DOHH2 (cell line): ENCODE measurements around the gene NLE1.
"Not testable (repeated sequence)": the region's sequence is repeated elsewhere in the genome, so short reads cannot be mapped to it uniquely, and the experiment has no call there.

Experiments used
- H3F3A ChIP-seq: fragments of 200-600 bp; sonication (generic), shearing (Covaris generic); 2 replicates; pipeline ENCODE4 v1.6.0; 2016; ENCODE audit warnings: antibody characterized with exemption, mild to moderate bottlenecking; ENCODE audit not compliant: control insufficient read depth, insufficient read depth
- H3K27ac ChIP-seq: fragments of 200-600 bp; sonication (generic); 2 replicates; pipeline ENCODE4 v1.5.1; 2014; ENCODE audit warnings: low read depth, mild to moderate bottlenecking, low read length, moderate library complexity
- H3K27me3 ChIP-seq: fragments of 200-600 bp; sonication (generic); 2 replicates; pipeline ENCODE4 v1.6.1; 2014; ENCODE audit warnings: mild to moderate bottlenecking, low read length, mixed read lengths; ENCODE audit not compliant: control insufficient read depth
- H3K36me3 ChIP-seq: fragments of 200-600 bp; sonication (generic); 2 replicates; pipeline ENCODE4 v1.6.1; 2014; ENCODE audit warnings: mild to moderate bottlenecking, low read length, moderate library complexity, mixed read lengths; ENCODE audit not compliant: control insufficient read depth
- H3K4me1 ChIP-seq: fragments of 200-600 bp; sonication (generic); 2 replicates; pipeline ENCODE4 v1.6.1; 2014; ENCODE audit warnings: mild to moderate bottlenecking, low read length, mixed read lengths; ENCODE audit not compliant: control insufficient read depth
- H3K4me2 ChIP-seq: fragments of 200-600 bp; sonication (generic); 2 replicates; pipeline ENCODE4 v1.6.0; 2014; ENCODE audit warnings: mild to moderate bottlenecking, low read length, moderate library complexity
- H3K4me3 ChIP-seq: fragments of 200-600 bp; sonication (generic); 2 replicates; pipeline ENCODE4 v1.5.1; 2014; ENCODE audit warnings: mild to moderate bottlenecking, low read length, mixed read lengths
- H3K79me2 ChIP-seq: fragments of 200-600 bp; sonication (generic); 2 replicates; pipeline ENCODE4 v1.6.1; 2014; ENCODE audit warnings: mild to moderate bottlenecking, low read length, mixed read lengths; ENCODE audit not compliant: control insufficient read depth
- H3K9me2 ChIP-seq: fragments of 200-600 bp; sonication (generic); replicated peaks from 2 replicates; pipeline ENCODE4 v1.6.1; 2014; ENCODE audit warnings: mild to moderate bottlenecking, low read length, mixed read lengths; ENCODE audit not compliant: control insufficient read depth
- H3K9me3 ChIP-seq: fragments of 200-600 bp; sonication (generic); 2 replicates; pipeline ENCODE4 v1.6.1; 2014; ENCODE audit warnings: antibody characterized with exemption, low read length, mixed read lengths; ENCODE audit not compliant: control insufficient read depth, insufficient read depth
- H4K20me1 ChIP-seq: fragments of 200-600 bp; sonication (generic); 2 replicates; pipeline ENCODE4 v1.6.0; 2014; ENCODE audit warnings: low read depth, mild to moderate bottlenecking, antibody characterized with exemption, low read length, moderate library complexity; ENCODE audit not compliant: control insufficient read depth, insufficient read depth
- EZH2phosphoT487 ChIP-seq: fragments of 200-600 bp; sonication (generic); IDR thresholded peaks from 2 replicates; pipeline ENCODE4 v1.6.1; 2017; ENCODE audit warnings: borderline replicate concordance, mild to moderate bottlenecking, antibody characterized with exemption, low read length, moderate library complexity, mixed read lengths
- TF ChIP-seq, protein P1 (sequence below): fragments of 200-600 bp; sonication (generic); IDR thresholded peaks from one replicate; pipeline ENCODE4 v1.5.1; 2014; ENCODE audit warnings: antibody characterized with exemption, mild to moderate bottlenecking, low read depth, low read length; ENCODE audit not compliant: poor library complexity, severe bottlenecking

Gene NLE1

DNA sequence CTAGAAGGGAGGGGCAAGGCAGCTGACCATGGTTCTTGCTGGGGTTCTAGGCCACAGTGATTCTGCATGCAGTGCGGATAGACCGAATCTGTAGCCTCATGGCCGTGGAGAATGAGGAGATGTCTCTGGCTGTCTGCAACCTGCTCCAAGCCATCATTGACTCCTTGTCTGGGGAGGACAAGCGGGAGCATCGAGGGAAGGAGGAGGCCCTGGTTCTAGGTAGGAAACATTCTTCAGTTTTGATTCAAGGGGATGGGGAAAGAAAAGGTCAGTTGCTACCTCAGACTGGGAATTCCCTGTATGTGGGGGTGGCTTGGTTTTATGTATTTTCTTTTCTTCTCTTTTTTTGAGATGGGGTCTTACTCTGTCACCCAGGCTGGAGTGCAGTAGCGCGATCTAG, 13.1 kb upstream of the NLE1 start:
- peaks cover 3% of the 10 kb centered on the region; the same call in 1 of the 2 replicates for H3K4me1 ChIP-seq
- H3K27me3 ChIP-seq: peaks cover 15% of the 10 kb centered on the region
- H3K79me2 ChIP-seq: no peaks in the 10 kb centered on the region
- H3K4me3 ChIP-seq: no peak overlapping the region
- H3K9me3 ChIP-seq: no peaks in the 10 kb centered on the region
- no peaks in the 10 kb centered on the region for H3K9me2 ChIP-seq
- no peak overlapping the region for H3K27ac ChIP-seq
- H3K36me3 ChIP-seq: no peaks in the 10 kb centered on the region
- TF ChIP-seq EZH2phosphoT487: no peak
- TF ChIP-seq, protein P1, sequence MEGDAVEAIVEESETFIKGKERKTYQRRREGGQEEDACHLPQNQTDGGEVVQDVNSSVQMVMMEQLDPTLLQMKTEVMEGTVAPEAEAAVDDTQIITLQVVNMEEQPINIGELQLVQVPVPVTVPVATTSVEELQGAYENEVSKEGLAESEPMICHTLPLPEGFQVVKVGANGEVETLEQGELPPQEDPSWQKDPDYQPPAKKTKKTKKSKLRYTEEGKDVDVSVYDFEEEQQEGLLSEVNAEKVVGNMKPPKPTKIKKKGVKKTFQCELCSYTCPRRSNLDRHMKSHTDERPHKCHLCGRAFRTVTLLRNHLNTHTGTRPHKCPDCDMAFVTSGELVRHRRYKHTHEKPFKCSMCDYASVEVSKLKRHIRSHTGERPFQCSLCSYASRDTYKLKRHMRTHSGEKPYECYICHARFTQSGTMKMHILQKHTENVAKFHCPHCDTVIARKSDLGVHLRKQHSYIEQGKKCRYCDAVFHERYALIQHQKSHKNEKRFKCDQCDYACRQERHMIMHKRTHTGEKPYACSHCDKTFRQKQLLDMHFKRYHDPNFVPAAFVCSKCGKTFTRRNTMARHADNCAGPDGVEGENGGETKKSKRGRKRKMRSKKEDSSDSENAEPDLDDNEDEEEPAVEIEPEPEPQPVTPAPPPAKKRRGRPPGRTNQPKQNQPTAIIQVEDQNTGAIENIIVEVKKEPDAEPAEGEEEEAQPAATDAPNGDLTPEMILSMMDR: no peak
- no peak overlapping the region for H3K4me2 ChIP-seq
- no peaks in the 10 kb centered on the region for H4K20me1 ChIP-seq
- H3F3A ChIP-seq: no peaks in the 10 kb centered on the region

DNA sequence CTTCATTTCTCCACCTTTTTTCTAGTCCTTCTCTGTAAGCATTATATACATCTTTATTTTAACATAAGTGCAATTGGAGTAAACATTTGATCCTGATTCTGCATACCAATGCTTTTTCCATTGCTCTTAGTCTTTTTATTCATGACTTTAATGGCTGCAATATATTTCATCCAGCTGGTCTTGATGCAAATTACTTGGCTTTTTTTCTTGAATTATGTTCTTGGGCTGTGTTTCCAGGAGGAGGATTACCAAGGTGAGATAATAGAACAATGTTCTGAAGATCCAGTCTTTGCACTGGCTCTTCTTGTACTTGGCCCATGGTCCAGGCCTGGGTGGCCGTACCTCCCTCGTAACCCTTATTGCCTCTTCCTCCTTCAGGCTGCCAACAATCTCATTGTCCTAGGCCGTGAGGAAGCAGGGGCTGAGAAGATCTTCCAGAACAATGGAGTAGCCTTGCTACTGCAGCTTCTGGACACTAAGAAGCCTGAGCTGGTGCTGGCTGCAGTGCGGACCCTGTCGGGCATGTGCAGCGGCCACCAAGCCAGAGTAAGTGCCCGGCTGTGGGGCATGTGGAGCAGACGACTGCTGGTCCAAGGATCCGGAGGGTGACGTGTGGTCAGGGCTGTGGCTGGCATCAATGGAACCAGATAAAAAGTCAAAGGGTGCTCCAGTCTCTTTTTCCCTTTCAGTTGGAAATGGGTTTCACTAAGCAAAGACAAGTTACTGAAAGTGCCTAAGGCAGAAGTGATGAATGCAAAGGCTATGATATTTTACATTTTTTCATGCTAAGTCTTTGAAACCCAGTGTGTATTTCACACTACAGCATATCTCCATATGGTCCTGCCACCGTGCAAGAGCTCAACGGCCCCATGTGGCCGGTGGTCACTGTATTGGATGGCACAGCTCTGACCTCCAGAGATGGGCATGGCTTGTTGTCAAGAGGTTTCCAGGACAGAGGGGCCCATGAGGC, 12.4 kb upstream of the NLE1 start:
- Histone ChIP-seq H3F3A (no peaks in the 10 kb centered on the region), H3K9me2 (no peaks in the 10 kb centered on the region), H3K4me2 (no peak overlapping the region)

DNA sequence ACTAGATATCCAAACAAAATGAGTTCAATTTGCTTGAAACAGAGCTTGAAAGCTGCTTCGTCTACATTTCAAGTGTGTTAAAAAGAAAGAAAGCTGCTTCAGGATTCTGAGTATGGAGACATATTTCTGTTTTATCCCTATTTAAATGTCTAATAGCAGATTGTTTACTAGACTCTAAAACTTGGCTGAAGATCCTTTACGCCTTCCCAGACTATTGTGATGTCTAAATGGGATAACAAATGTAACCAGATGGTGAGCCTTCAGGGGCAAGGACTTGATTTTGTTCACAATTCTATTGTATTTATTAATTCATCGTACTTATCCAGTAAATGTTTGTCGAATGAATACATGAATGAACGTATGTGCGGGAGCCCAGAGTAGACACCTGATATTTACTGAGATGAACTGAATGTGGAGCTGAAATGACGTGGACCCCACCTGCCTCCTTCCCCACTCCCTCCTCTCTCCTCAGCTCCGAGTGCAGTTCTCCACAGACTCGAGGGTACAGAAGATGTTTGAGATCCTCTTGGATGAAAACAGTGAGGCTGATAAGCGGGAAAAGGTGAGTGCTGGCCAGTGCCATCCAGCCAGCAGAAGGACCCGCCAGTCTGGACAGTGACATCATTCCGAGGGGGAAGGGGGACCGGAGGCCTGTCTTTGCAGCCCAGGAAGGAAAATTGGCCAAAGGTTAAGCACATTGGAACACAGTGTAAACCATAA, 10.5 kb upstream of the NLE1 start:
- Histone ChIP-seq H3K4me1 (peaks cover 4% of the 10 kb centered on the region; the same call in 1 of the 2 replicates), H4K20me1 (no peaks in the 10 kb centered on the region), H3K9me2 (no peaks in the 10 kb centered on the region), H3K79me2 (no peaks in the 10 kb centered on the region), H3F3A (no peaks in the 10 kb centered on the region), H3K27me3 (no peaks in the 10 kb centered on the region), H3K36me3 (no peaks in the 10 kb centered on the region), H3K27ac (no peak overlapping the region), H3K9me3 (no peaks in the 10 kb centered on the region), H3K4me3 (no peak overlapping the region), H3K4me2 (no peak overlapping the region)
- no peak for TF ChIP-seq EZH2phosphoT487
- TF ChIP-seq, protein P1: no peak

More for the DNA sequence above, 12.4 kb upstream of the NLE1 start:
- no peak overlapping the region for H3K27ac ChIP-seq
- no peak overlapping the region for H3K4me3 ChIP-seq
- H3K9me3 ChIP-seq: no peaks in the 10 kb centered on the region
- H3K27me3 ChIP-seq: peaks cover 9% of the 10 kb centered on the region
- no peaks in the 10 kb centered on the region for H3K79me2 ChIP-seq
- no peaks in the 10 kb centered on the region for H3K36me3 ChIP-seq
- no peak for TF ChIP-seq EZH2phosphoT487
- TF ChIP-seq, protein P1: no peak
- peaks cover 4% of the 10 kb centered on the region; the same call in 1 of the 2 replicates for H3K4me1 ChIP-seq
- H4K20me1 ChIP-seq: no peaks in the 10 kb centered on the region

DNA sequence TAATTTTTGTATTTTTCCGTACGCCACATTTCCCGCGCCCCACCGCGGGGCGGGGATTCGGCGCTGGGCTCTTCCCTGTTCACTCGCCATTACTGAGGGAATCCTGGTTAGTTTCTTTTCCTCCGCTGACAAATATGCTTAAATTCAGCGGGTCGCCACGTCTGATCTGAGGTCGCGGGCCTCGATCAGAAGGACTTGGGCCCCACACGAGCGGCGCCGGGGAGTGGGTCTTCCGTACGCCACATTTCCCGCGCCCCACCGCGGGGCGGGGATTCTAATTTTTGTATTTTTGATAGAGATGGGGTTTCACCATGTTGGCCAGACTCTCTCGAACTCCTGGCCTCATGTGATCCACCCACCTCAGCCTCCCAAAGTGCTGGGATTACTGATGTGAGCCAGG, 9.0 kb upstream of the NLE1 start:
- H3K79me2 ChIP-seq, H3F3A ChIP-seq, H3K9me2 ChIP-seq, H3K27ac ChIP-seq, H3K4me2 ChIP-seq, H3K27me3 ChIP-seq, H4K20me1 ChIP-seq, H3K4me3 ChIP-seq, H3K4me1 ChIP-seq, H3K36me3 ChIP-seq, H3K9me3 ChIP-seq: not testable (repeated sequence)
